ENCODE results near the gene FSTL4.

FSTL4 gene

DNA sequence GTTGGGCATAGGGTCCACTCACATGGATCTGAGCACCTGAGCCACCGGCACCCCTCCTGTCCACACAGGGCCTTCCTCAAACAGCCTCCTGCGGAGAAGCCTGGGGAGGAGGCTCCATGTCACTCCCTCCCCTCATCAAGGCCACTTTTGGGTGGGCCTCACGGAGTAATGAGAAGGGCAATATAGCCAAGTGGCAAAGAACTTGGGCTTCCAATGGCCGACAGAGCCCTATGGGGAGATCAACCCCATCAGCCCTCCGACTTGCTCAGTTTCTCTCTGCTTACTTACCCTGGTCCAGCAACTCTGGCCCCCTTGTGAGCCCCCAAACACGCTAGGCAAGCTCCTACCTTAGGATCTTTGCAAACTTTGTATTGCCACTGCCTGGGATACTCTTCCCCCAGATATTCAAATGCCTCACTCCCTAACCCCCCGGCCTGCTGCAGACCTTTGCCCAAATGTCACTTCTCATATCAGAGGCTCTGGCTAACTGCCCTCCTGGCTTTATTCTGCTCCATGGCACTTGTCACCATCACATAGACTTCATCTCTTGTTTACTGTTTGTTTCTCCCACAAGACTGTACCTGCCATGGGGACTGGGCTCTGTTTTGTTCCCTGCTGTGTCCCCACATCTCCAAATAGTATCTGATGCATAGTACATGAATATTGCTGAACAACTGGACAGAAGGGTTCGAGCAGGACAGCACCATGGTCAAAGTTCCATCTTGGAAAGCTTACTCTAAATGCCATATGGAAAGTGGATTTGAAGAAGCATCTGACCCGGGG is 220.8 kb downstream of the FSTL4 start:
- H3K9ac ChIP-seq, result no peak overlapping the region
- H2AFZ ChIP-seq (ENCODE audit: low read depth), result no peak overlapping the region
- H3K79me2 ChIP-seq (ENCODE audit: insufficient read depth, low read depth), result no peaks in the 10 kb centered on the region
- H3K4me1 ChIP-seq (ENCODE audit: low read depth, poor library complexity, severe bottlenecking), result no peaks in the 10 kb centered on the region
- no peak overlapping the region for H3K27ac ChIP-seq
- no peaks in the 10 kb centered on the region for H3K36me3 ChIP-seq (ENCODE audit: insufficient read depth)
- no peak overlapping the region for H3K4me3 ChIP-seq (IDR thresholded peaks at IDR 0.05; ENCODE audit: insufficient read depth, low read depth, low read length)
- H3K27me3 ChIP-seq (ENCODE audit: insufficient read depth, low read depth), result no peaks in the 10 kb centered on the region
- no peak overlapping the region for H3K4me2 ChIP-seq
- no peak for TF ChIP-seq CTCF (conservative IDR thresholded peaks at IDR 0.05; ENCODE audit: low read depth, low read length)
- H4K20me1 ChIP-seq (ENCODE audit: insufficient read depth), result no peaks in the 10 kb centered on the region

- TF ChIP-seq CTCF (conservative IDR thresholded peaks at IDR 0.05; ENCODE audit: low read depth, low read length), result no peak
- no peak overlapping the region for H3K9ac ChIP-seq
- no peak overlapping the region for H3K27ac ChIP-seq
- no peaks in the 10 kb centered on the region for H3K4me1 ChIP-seq (ENCODE audit: low read depth, poor library complexity, severe bottlenecking)
- no peaks in the 10 kb centered on the region for H3K79me2 ChIP-seq (ENCODE audit: insufficient read depth, low read depth)
- H4K20me1 ChIP-seq (ENCODE audit: insufficient read depth), result no peaks in the 10 kb centered on the region
- no peak overlapping the region for H2AFZ ChIP-seq (ENCODE audit: low read depth)
- no peaks in the 10 kb centered on the region for H3K36me3 ChIP-seq (ENCODE audit: insufficient read depth)
- H3K4me2 ChIP-seq, result no peak overlapping the region
- no peak overlapping the region for H3K4me3 ChIP-seq (IDR thresholded peaks at IDR 0.05; ENCODE audit: insufficient read depth, low read depth, low read length)
- no peaks in the 10 kb centered on the region for H3K27me3 ChIP-seq (ENCODE audit: insufficient read depth, low read depth)
These were observed 221.7 kb downstream of the FSTL4 start for GRCh38 chr5:133390416-133391353.

DNA sequence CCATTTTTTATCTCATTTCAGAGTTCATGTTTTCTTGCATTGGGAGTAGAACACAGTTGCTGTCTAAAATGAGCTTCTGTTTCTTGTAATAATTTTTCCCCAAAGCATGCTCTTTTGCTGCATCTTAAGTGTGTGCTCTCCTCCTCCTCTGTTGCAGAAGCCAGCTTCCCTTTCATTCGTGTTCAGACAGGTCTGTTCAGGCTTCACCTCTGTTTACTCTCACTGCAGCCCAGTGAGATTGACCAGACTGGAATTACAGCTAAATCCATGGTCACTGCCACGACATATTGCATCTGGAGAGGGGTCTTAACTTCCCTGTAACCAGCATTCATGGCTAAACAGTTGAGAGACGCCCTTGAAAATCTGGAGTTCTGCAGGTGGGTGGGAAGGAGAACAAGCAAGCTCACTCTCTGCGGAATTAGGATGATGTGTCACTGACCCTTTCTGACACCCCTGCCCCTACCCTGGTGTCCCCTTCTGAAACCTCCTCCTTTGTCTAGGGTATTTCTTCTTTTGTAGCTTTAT is 223.2 kb downstream of the FSTL4 start:
- H3K9ac ChIP-seq, result no peak overlapping the region
- no peak overlapping the region for H3K4me3 ChIP-seq (IDR thresholded peaks at IDR 0.05; ENCODE audit: insufficient read depth, low read depth, low read length)
- no peak for TF ChIP-seq CTCF (conservative IDR thresholded peaks at IDR 0.05; ENCODE audit: low read depth, low read length)
- no peak overlapping the region for H3K27ac ChIP-seq
- no peaks in the 10 kb centered on the region for H3K4me1 ChIP-seq (ENCODE audit: low read depth, poor library complexity, severe bottlenecking)
- no peaks in the 10 kb centered on the region for H3K79me2 ChIP-seq (ENCODE audit: insufficient read depth, low read depth)
- no peaks in the 10 kb centered on the region for H3K36me3 ChIP-seq (ENCODE audit: insufficient read depth)
- no peak overlapping the region for H3K4me2 ChIP-seq
- H3K27me3 ChIP-seq (ENCODE audit: insufficient read depth, low read depth), result no peaks in the 10 kb centered on the region
- H4K20me1 ChIP-seq (ENCODE audit: insufficient read depth), result no peaks in the 10 kb centered on the region
- no peak overlapping the region for H2AFZ ChIP-seq (ENCODE audit: low read depth)

DNA sequence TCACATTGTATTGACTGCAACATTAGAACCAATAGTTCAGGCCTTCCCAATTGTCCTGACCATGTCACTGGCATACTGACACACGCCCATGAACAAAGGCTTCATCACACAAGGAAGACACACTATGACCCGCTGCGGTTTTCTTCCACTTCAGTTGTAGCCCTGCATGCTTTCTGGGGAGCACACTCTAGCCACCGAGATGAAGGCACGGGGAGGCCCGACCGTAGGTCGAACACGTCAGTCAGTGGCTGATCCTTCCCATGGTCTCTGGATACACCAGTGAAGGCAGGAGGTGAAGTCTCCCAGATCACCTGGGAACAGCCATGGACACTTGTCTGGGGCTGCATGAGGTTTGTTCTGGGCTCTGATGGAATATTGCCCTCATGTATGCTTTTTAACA is 224.7 kb downstream of the FSTL4 start:
- Histone ChIP-seq H3K4me3 (IDR thresholded peaks at IDR 0.05; ENCODE audit: insufficient read depth, low read depth, low read length) (no peak overlapping the region), H3K4me2 (no peak overlapping the region), H3K27me3 (ENCODE audit: insufficient read depth, low read depth) (no peaks in the 10 kb centered on the region), H3K79me2 (ENCODE audit: insufficient read depth, low read depth) (no peaks in the 10 kb centered on the region), H2AFZ (ENCODE audit: low read depth) (no peak overlapping the region), H3K4me1 (ENCODE audit: low read depth, poor library complexity, severe bottlenecking) (no peaks in the 10 kb centered on the region), H3K36me3 (ENCODE audit: insufficient read depth) (no peaks in the 10 kb centered on the region), H3K27ac (no peak overlapping the region), H4K20me1 (ENCODE audit: insufficient read depth) (no peaks in the 10 kb centered on the region), H3K9ac (no peak overlapping the region)
- TF ChIP-seq CTCF (conservative IDR thresholded peaks at IDR 0.05; ENCODE audit: low read depth, low read length), result no peak

Data from KMS-11 (cell line).